ENCODE data around the gene RAB3D.

RAB3D gene

DNA sequence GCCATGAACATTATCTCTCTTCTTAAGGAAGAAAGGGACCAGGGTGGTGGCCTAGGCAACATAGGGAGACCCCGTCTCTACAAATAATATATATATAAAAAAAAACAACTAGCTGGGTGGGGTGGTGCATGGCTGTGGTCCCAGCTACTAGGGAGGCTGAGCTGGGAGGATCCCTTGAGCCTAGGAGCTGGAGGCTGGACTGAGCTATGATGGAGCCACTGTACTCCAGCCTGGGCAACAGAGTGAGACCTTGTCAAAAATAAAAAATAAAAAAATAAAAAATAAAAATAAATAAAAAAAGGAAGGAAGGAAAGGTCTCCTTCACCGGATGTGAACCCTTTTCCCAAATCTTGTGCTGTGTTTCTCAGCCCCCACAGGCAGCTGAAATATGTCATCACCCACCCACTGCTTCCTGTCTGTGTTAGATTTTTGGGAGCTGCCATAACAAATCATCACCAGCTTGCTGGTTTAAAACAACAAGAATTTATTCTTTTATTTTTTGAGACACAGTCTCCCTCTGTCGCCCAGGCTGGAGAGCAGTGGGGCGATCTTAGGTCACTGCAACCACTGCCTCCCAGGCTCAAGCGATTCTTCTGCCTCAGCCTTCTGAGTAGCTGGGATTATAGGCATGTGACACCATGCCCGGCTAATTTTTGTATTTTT, 53.0 kb downstream of the RAB3D start:
- peaks cover 11% of the 10 kb centered on the region for H3K4me1 Mint-ChIP-seq
- H3K36me3 Mint-ChIP-seq (ENCODE audit: low read depth), result no peaks in the 10 kb centered on the region
- H3K27ac Mint-ChIP-seq, result no peak overlapping the region
- peaks cover 8% of the 10 kb centered on the region for H3K27me3 Mint-ChIP-seq (ENCODE audit: low read depth, poor library complexity)
- TF ChIP-seq, protein P1, sequence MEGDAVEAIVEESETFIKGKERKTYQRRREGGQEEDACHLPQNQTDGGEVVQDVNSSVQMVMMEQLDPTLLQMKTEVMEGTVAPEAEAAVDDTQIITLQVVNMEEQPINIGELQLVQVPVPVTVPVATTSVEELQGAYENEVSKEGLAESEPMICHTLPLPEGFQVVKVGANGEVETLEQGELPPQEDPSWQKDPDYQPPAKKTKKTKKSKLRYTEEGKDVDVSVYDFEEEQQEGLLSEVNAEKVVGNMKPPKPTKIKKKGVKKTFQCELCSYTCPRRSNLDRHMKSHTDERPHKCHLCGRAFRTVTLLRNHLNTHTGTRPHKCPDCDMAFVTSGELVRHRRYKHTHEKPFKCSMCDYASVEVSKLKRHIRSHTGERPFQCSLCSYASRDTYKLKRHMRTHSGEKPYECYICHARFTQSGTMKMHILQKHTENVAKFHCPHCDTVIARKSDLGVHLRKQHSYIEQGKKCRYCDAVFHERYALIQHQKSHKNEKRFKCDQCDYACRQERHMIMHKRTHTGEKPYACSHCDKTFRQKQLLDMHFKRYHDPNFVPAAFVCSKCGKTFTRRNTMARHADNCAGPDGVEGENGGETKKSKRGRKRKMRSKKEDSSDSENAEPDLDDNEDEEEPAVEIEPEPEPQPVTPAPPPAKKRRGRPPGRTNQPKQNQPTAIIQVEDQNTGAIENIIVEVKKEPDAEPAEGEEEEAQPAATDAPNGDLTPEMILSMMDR (IDR thresholded peaks at IDR 0.05), result no peak
- H3K9me3 Mint-ChIP-seq, result no peaks in the 10 kb centered on the region
- H3K4me3 Mint-ChIP-seq, result no peak overlapping the region
- DNase-seq, result no peak

GRCh38 chr19:11284515-11284914, 54.9 kb downstream of the RAB3D start:
- no peaks in the 10 kb centered on the region for H3K36me3 Mint-ChIP-seq (ENCODE audit: low read depth)
- H3K27me3 Mint-ChIP-seq (ENCODE audit: low read depth, poor library complexity), result peaks cover 8% of the 10 kb centered on the region
- H3K9me3 Mint-ChIP-seq, result peaks cover 4% of the 10 kb centered on the region
- no peak overlapping the region for H3K27ac Mint-ChIP-seq
- no peak overlapping the region for H3K4me3 Mint-ChIP-seq
- H3K4me1 Mint-ChIP-seq, result peaks cover 11% of the 10 kb centered on the region
- DNase-seq, result no peak
- TF ChIP-seq, protein P1 (IDR thresholded peaks at IDR 0.05), result no peak

- no peak overlapping the region for H3K27ac Mint-ChIP-seq
Observed at GRCh38 chr19:11281356-11282049, 58.0 kb downstream of the RAB3D start.

GRCh38 chr19:11279505-11280236, 59.8 kb downstream of the RAB3D start:
- no peak overlapping the region for H3K27ac Mint-ChIP-seq
- peaks cover 31% of the 10 kb centered on the region for H3K9me3 Mint-ChIP-seq
- TF ChIP-seq, protein P1 (IDR thresholded peaks at IDR 0.05), result no peak
- H3K36me3 Mint-ChIP-seq (ENCODE audit: low read depth), result no peaks in the 10 kb centered on the region
- H3K27me3 Mint-ChIP-seq (ENCODE audit: low read depth, poor library complexity), result no peaks in the 10 kb centered on the region
- no peak overlapping the region for H3K4me3 Mint-ChIP-seq
- peaks cover 5% of the 10 kb centered on the region for H3K4me1 Mint-ChIP-seq
- DNase-seq, result no peak

More at GRCh38 chr19:11281356-11282049, 58.0 kb downstream of the RAB3D start:
- Mint-ChIP-seq H3K9me3 (peaks cover 27% of the 10 kb centered on the region), H3K27me3 (ENCODE audit: low read depth, poor library complexity) (no peaks in the 10 kb centered on the region), H3K4me3 (no peak overlapping the region), H3K4me1 (no peaks in the 10 kb centered on the region), H3K36me3 (ENCODE audit: low read depth) (no peaks in the 10 kb centered on the region)
- DNase-seq, result no peak
- TF ChIP-seq, protein P1 (IDR thresholded peaks at IDR 0.05), result no peak

GRCh38 chr19:11278670-11279069, 60.8 kb downstream of the RAB3D start:
- Mint-ChIP-seq H3K36me3 (ENCODE audit: low read depth) (no peaks in the 10 kb centered on the region), H3K4me1 (peaks cover 5% of the 10 kb centered on the region), H3K9me3 (peaks cover 31% of the 10 kb centered on the region), H3K27me3 (ENCODE audit: low read depth, poor library complexity) (no peaks in the 10 kb centered on the region), H3K4me3 (no peak overlapping the region), H3K27ac (no peak overlapping the region)
- no peak for DNase-seq
- TF ChIP-seq, protein P1 (IDR thresholded peaks at IDR 0.05), result no peak
